HG03097 (cell line): Measurements from ENCODE around the gene CPNE1.
"Not testable (repeated sequence)": the region's sequence is repeated elsewhere in the genome, so short reads cannot be mapped to it uniquely, and the experiment has no call there.

Experiments used
- ATAC-seq: cut with Tn5 transposase; IDR thresholded peaks from one replicate; pipeline ENCODE4 v1.9.1; 2021; ENCODE audit not compliant: unreplicated experiment, low FRiP score

Gene CPNE1

DNA sequence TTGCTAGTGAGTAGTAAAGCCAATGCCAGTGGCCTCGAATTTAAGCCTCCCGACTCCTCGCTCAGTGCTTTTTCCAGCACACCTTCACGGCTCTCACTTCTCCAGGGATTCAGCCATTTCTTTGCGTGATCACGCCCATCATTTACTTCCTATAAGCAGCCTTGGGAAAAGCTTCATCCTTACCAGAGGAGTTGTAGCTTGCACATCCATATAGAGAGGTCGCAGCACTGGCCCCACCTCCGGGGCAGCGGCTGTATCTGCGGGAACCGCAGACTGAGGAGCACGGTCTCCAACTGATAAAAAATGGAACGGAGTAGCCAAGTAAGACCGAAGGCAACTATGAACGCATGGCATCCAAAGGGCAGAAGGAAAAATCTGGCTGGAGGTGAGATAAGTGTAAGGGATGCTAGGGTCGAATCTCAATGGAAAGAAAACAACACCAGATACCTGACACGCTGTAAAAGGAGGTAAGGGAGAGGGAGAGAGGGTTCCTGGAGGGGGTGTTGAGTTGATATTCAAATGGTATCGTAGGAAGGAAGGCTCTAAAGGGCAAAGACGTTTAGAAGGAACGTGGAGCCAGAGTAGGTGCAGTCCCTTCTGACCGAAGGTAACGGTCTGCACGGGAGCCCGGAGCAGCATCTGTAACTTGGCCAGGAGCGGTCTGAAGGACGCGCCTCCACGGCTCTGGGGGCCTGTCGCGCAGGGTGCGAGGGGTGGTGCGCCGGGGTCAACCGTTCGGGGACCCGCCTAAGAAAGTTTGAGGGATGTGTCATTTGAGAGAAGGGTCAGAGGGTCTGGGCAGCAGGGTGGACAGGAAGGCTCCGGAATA, 33.8 kb upstream of the CPNE1 start:
- peak; percentile 12 for ATAC-seq

DNA sequence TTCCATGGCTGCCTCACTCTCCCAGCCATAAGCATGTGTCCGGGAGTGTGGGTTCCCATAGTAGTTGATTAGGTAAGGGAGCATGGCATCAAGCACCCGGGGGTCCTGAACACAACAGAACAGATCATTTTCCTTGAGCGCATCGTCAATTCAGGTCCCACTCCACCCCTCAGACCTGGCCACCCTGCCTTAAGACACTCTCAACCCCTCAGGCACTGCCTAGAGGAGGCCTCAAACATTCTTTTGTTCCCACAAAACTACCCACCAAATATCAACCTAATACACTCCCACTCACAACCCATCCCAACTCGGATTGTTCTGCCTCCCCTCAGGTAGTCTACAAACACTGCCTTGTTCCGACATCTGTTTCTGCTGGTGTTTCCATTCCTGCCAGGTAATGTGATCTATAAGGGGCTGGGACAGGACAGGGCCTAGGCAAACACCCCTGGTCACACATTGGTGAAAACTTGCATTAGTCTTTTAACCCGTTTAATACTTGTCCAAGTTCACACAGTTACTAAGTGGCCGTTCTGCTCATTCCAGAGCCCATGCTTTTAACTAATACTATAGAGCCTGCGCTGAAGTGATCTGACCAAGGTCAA, 33.1 kb upstream of the CPNE1 start:
- no peak for ATAC-seq

DNA sequence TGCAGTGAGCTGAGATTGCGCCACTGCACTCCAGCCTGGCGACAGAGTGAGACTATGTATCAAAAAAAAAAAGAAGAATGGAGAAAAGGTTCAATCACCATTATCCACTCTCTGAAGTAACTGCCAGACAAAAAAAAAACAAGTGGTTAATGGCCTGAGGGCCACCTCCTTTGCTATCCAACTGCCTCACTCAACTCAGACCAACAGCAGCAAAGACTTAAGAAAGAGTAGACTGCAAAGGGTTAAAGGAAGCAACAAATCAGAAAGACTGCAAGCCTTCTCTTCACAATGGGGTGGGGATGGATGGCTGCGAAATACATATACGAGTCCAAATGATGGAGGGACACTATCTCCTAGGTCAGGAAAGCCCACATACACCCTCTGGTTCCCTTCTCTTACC, 31.3 kb upstream of the CPNE1 start:
- no peak for ATAC-seq

DNA sequence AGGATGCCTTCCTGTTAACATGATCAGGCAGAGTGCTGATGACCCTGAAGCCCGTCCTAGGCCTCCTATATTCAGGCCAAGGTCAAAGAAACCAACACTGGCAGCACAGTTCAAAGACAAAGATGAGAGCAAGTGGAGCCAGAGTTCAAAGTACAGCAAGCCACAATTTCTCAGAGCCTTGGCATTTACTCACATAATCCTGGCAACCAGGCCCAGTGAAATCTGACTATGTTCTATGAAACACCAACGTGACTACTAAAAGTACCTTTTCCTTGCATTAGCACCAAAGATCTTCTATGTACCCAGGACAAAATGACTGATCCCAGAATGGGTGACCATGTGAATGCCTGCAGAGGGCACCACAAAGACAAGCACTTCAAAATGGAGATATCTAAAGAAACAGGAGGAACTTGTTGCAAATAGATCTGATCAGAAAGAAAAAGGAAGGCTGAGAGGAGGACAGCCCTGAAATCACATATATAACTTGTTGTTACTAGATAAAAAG, 30.6 kb upstream of the CPNE1 start:
- ATAC-seq = no peak

DNA sequence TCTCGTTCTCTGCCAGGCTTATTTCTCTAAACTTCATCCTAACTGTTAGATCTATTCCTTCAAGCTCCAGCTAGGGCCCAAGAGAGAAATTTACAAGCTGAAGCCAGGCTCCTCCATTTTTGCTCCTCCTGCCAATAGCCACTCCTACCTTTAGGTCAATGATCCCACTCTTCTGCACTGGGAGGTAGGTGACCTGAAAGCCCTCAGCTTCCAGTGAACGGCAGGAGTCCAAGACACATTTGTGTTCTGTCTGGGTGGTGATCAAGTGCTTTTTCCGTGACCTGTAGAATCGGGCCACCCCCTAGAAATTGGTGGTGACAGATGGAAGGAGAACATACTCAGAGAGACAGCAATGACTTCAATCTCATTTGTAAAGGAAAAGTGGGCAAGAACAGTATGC, 25.6 kb upstream of the CPNE1 start:
- no peak for ATAC-seq

DNA sequence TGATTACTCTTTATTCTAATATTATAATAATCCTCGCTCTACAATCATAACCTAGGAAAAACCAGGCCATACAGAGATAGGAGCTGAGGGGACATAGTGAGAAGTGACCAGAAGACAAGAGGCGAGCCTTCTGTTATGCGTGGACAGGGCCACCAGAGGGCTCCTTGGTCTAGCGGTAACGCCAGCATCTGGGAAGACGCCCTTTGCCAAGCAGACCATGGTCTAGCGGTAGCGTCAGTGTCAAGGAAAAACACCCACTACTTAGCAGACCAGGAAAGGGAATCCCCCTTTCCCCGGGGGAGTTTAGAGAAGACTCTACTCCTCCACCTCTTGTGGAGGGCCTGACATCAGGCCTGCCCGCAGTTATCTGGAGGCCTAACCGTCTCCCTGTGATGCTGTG, 22.2 kb upstream of the CPNE1 start:
- ATAC-seq = not testable (repeated sequence)

DNA sequence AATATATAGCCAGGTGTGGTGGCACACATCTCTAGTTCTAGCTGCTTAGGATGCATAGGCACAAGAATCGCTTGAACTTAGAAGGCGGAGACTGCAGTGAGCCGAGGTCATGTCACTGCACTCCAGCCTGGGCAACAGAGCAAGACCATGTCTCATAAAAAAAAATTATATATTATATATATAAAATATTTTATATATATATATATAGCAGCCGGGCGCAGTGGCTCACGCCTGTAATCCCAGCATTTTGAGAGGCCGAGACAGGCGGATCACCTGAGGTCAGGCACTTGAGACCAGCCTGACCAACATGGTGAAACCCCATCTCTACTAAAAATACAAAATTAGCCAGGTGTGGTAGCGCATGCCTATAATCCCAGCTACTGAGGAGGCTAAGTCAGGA, 20.7 kb upstream of the CPNE1 start:
- ATAC-seq = not testable (repeated sequence)

DNA sequence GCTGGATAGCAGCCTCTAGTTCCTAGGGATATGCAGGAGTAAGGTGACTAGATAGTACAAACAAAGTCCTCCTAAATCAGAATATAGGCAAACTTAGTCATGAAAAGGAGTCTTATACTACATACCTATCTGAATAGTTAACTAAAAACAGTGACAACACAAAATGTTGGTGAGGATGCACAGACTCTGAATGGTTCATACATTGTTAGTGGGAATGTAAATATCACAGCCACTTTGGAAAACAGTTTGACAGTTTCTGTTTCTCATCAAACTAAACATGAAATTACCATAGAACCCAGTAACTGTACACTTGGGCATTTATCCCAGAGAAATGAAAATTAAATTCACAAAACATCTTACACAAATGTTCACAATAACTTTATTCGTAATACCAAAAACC, 17.3 kb upstream of the CPNE1 start:
- ATAC-seq = no peak

DNA sequence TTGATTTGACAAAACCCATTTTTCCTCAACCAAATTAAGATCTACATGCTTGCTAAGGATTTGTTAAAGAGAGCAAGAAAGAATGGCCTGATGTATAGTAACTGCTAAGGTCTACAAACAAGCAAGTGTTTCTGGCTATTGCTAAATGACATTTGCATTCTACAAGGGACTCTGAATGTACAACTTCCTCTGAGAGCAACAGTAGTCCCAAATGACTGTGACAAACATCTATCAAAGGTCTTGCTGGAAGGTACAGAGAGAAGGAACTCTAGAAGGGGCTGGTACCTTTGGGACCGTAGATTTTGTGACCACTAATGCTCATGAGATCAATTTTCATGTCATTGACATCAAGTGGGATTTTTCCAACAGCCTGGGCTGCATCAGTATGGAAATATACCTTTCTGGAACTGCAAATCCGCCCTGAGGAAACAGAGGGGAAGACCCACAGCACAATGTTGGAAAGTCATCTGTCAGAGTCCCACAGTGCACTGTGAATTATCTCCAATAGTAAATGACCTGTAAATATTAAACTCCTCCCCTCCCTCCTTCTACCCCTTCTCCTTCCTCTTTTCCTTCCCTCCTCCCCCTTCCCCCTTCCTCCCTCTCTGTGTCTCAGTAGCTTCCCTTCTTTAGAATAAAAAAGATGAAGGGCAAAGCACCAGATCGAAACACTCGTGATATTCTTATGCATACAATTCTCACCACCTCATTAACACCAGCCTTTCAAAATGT, 15.9 kb upstream of the CPNE1 start:
- ATAC-seq = no peak

DNA sequence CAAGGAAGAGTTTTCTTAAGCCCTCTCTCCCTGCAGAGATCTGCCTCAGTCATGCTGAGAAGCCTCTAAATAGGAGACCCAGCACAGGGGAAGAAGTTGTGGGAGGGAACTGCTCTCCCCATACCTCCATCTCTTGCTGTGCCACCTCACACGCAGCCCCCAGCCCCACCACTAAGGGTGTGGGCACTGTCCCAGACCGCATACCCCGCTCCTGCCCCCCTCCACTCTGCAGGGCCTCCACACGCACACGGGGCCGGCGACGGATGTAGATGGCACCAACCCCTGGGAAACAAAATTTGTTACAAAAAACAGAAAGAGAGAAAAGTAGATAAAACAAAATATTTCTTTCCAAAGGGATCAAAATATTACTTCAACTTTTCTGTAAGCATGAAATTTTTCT, 10.2 kb upstream of the CPNE1 start:
- ATAC-seq = no peak

DNA sequence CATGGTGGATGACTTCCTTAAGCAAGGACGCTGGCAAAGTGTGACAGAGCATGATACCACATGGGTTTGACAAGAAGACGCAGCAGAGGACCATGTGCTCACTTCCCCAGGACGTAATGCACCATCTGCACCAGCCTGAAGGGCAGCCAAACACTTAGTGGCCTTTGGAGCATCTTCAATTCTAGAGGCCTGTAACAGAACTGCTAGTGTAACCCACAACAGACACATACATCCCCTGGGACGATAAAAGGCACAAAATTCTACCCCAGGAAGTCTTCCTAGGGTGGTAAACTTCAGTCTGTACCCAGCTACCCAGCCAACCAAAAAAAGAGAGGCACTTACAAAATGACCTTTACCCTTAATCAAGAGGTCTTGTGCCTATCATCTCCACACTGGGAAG, 9.2 kb upstream of the CPNE1 start:
- ATAC-seq = no peak

DNA sequence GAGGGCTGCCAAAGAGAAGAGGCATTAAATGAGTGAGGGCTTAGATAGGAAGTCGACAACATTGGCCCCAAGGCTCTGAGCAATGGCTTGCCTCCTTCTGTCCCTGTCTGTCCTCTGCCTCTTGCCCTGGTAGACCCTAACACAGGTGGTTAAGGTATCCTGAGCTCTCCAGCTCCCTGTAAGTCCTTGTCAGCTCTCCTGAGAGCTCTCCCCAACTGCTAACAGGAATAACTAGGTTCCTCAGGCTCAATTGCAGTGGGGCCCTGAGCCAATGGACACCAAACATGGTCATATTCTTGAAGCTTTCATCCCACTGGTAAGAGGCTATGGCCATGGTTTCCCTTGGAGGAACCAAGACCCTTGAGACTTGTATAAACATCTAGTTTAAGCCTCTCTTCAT, 5.0 kb upstream of the CPNE1 start:
- ATAC-seq = no peak

DNA sequence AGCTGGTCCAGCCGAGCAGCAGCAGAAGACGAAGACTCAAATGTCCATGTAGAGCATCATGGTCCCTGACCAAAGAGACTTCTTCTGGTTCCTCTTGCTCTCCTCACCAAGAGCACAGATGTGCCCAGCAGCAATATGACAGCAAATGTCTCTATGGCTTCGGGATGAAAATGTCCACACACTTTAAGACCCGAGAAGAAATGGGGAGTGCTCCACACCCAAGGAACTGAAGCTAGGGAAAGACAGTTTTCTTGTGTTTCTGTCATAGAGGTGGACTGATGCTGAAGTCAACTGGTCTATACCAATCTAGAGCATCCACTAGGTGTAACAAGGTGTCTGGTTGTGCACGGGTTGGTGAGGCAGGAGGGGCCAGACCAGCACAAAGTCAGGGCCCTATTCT, 4.5 kb upstream of the CPNE1 start:
- no peak for ATAC-seq

DNA sequence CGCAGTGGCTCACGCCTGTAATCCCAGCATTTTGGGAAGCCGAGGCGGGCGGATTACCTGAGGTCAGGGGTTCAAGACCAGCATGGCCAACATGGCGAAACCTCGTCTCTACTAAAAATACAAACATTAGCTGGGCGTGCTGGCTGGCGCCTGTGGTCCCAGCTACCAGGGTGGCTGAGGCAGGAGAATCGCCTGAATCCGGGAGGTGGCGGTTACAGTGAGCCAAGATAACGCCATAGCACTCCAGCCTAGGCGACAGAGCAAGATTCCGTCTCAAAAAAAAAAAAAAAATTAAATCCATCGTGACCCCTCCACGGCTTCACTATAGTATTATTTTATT, 1.2 kb upstream of the CPNE1 start:
- ATAC-seq = no peak

DNA sequence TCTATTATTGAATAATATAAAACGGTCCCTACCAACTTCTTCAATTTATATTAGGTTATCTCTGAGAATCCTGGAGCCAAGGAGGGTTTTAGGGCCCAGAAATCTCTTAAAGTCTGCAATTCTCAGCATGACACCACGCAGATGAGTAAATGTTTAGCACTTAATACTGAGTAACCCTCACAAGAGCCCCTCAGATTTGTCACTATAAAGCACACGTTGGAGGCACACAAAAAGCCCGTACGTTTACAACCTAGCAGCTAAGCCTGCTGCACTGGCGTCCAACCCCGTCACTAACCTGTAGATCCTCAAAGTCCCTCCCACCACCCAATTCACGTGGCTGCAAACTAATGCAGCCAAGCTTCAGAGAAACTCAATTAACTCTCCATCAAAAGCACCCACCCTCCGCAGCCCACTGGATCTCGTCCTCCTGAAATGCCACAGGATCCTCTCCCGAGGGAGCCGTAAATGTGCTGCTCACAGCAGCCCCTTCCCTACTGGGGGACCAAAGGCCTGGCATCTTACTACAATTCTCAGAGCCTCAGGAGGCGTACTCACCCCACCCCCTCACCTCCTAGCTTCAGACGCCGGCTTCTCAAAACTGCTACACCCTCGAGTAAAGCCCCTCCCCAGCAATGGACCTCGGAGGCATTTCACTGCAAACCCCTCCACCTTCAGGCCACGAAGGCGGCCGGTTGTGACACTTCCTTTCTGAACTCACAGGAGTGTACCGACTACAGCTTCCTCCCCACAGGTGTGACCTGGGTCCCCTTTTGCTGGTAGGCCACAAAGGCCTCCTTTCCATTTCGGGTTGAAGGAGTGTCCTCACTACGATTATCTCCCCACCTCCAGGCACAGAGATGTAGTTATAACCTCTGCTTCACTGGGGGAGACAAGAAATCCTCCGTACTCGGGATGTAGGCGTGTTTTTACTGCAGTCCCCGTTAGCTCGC, 909 bp downstream of the CPNE1 start:
- peak; percentile 26 for ATAC-seq

DNA sequence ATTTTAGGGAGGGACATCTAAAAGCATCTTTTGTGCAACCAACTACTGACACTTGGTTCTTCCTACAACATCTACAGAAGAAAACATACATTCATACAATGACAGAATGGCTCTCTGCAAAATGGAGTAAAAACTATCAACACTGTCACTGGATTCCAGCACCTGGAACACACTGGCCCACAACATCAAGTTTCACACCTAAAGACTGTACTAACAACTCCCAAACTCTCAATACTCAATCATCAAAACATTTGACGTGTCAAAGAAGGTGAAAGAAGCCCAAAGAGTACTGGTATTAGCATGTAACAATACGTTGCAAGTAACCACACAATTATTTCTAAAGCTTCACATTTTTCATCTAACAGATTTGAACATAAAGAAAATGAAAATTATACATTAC, 2.1 kb downstream of the CPNE1 start:
- no peak for ATAC-seq

DNA sequence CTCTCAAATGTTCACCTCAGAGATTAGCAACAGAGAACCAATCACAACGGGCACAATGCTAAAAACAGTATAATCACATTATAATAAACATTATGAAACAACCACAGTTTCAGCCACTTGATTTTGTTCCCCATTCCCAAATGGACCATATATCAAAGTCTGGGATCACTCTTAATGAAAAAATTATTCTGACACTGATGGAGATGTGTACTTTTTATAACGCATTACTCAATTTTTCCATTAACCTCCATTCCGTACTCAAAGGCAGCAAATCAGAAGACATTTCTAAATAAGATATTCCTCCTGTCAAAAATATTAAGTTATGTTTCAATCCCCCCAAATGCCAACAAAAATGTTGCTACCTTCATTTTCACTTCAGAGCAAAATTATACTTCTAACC, 2.8 kb downstream of the CPNE1 start:
- no peak for ATAC-seq

DNA sequence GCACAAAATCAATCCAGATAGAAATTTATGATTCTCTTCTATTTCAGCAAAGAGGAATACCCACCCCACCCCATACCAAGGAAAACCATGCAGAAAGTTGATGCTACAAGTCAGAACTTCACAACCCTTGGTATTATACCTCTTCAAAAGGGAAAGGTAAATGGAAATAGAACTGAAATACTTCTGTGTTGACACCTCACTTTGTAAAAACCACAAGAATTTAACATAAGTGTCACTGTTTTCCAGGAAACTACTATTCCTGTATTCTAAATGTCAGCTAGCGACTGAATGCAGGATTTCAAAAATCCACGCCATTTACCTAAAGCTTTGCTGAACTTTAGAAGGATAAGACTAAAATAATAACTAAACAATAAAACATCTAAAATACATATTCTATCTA, 3.6 kb downstream of the CPNE1 start:
- ATAC-seq = no peak

DNA sequence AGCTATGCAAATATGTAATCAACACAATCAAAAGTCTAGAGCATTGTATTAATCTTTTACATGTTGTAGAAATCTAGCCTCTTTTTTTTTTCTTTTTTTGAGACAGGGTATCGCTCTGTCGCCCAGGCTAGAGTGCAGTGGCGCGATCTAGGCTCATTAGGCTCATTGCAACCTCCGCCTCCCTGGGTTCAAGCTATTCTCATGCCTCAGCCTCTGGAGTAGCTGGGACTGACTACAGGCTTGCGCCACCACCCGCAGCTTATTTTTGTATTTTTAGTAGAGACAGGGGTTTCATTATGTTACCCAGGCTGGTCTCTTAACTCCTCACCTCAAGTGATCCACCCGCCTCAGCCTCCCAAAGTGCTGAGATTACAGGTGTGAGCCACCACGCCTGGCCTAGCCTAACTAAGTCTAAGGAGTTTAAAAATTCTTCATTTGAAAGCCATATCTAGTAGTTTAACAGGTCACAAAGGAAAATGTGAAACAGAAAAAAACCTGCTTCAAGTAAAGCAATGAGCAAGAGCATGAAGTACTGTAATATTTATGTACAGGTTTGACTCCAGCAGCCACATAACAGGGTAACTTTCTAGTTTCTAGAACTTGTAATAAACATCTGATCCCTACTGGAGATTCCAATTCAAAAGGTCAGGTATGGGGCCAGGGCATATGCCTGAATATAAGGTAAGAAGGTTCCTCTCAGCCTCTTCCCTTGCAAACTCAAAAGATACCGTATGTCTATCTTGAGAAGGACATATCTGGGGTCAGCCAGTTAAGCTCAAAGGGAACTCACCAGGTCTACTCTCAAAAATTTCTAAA, 4.4 kb downstream of the CPNE1 start:
- no peak for ATAC-seq

DNA sequence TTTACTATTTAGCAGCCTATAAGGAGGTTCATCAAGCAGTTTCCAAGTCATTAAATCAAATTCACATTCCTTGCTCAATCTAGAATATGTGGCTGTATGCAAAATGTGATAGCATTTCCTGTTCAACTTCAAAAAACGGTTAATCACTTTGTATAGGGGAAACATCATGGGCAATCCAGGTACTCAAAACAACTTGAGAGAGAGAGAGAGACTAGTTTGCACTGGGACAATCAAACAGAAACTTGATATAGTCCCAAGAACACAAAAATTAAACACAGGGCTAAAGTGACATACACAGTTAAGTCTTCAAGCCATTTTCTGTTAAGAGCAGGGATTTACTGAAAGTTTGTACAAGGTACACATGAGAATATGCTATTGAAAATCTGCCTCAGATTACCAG, 7.4 kb downstream of the CPNE1 start:
- no peak for ATAC-seq
